MM.1S (cell line): ENCODE data around the gene PIK3R6.

Experiments
- EZH2 ChIP-seq: fragments of 300-600 bp; sonication (generic); optimal IDR thresholded peaks from 2 replicates; pipeline ENCODE3; 2017; ENCODE audit warnings: low read depth, mild to moderate bottlenecking, antibody characterized with exemption, low read length, mixed read lengths
- TF ChIP-seq, protein P1 (sequence below): fragments of 300-600 bp; sonication (generic); IDR thresholded peaks from 2 replicates; pipeline ENCODE4 v1.5.1; 2016; ENCODE audit warnings: antibody characterized with exemption, low read length, mixed read lengths

GRCh38 chr17:8830141-8830540, 37.3 kb downstream of the PIK3R6 start:
- TF ChIP-seq, protein P1, sequence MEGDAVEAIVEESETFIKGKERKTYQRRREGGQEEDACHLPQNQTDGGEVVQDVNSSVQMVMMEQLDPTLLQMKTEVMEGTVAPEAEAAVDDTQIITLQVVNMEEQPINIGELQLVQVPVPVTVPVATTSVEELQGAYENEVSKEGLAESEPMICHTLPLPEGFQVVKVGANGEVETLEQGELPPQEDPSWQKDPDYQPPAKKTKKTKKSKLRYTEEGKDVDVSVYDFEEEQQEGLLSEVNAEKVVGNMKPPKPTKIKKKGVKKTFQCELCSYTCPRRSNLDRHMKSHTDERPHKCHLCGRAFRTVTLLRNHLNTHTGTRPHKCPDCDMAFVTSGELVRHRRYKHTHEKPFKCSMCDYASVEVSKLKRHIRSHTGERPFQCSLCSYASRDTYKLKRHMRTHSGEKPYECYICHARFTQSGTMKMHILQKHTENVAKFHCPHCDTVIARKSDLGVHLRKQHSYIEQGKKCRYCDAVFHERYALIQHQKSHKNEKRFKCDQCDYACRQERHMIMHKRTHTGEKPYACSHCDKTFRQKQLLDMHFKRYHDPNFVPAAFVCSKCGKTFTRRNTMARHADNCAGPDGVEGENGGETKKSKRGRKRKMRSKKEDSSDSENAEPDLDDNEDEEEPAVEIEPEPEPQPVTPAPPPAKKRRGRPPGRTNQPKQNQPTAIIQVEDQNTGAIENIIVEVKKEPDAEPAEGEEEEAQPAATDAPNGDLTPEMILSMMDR: no peak
- TF ChIP-seq EZH2: no peak
